Parathyroid adenoma (tissue), 2 donors: ENCODE data around the gene PTPRF.

Experiments used
- H2AFZ ChIP-seq: fragments of 300-600 bp; sonication (generic); one replicate; pipeline ENCODE4 v1.7.0; 2017; ENCODE audit warnings: antibody characterized with exemption, mild to moderate bottlenecking
- H3K27ac ChIP-seq: fragments of 300-600 bp; sonication (generic); one replicate; pipeline ENCODE4 v1.7.0; 2017
- H3K27me3 ChIP-seq: fragments of 300-600 bp; sonication (generic); one replicate; pipeline ENCODE4 v1.7.0; 2017; ENCODE audit warnings: low read length; ENCODE audit not compliant: control insufficient read depth, insufficient read depth
- H3K36me3 ChIP-seq: fragments of 300-600 bp; sonication (generic); one replicate; pipeline ENCODE4 v1.7.0; 2017; ENCODE audit warnings: low read length; ENCODE audit not compliant: control insufficient read depth, insufficient read depth
- H3K4me1 ChIP-seq: fragments of 300-600 bp; sonication (generic); one replicate; pipeline ENCODE4 v1.7.0; 2017; ENCODE audit warnings: control low read depth
- H3K4me2 ChIP-seq: fragments of 300-600 bp; sonication (generic); one replicate; pipeline ENCODE4 v1.7.0; 2017; ENCODE audit warnings: low read length
- H3K4me3 ChIP-seq: fragments of 300-600 bp; sonication (generic); one replicate; pipeline ENCODE4 v1.7.0; 2017; ENCODE audit warnings: low read depth, low read length
- H3K79me2 ChIP-seq: fragments of 300-600 bp; sonication (generic); one replicate; pipeline ENCODE4 v1.7.0; 2017; ENCODE audit warnings: control low read depth
- H3K9ac ChIP-seq: fragments of 300-600 bp; sonication (generic); one replicate; pipeline ENCODE4 v1.7.0; 2017; ENCODE audit warnings: mild to moderate bottlenecking
- H3K9me3 ChIP-seq: fragments of 300-600 bp; sonication (generic); one replicate; pipeline ENCODE4 v1.7.0; 2017; ENCODE audit warnings: low read length; ENCODE audit not compliant: control insufficient read depth
- TF ChIP-seq, protein P1 (sequence below): fragments of 300-600 bp; sonication (generic); IDR thresholded peaks from one replicate; pipeline ENCODE4 v1.7.0; 2017; ENCODE audit warnings: antibody characterized with exemption, mild to moderate bottlenecking
- donor health status: primary hyperparathyroidism.

Gene PTPRF

DNA sequence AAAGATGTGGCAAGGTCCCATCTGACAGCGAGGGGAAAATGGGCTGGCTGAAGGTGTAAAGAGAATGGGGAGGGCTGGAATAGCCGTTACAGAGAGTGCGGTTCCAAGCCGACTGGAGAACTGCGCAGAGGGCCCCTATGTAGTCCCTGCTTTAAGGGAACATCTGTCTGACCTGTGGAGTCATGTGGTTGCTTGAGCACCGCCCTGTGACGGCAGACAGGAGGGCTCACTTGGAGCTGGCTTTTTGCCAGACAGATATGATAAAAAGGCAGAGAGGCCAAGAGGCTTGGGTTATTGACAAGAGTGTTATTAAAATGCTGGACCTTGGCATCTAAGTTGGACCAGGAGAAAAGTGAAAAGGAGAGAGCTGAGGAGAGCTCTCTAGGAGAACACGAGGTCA is 5.9 kb upstream of the PTPRF start:
- no peaks in the 10 kb centered on the region for H3K36me3 ChIP-seq
- no peak overlapping the region for H3K9ac ChIP-seq
- H3K4me1 ChIP-seq: no peaks in the 10 kb centered on the region
- TF ChIP-seq, protein P1, sequence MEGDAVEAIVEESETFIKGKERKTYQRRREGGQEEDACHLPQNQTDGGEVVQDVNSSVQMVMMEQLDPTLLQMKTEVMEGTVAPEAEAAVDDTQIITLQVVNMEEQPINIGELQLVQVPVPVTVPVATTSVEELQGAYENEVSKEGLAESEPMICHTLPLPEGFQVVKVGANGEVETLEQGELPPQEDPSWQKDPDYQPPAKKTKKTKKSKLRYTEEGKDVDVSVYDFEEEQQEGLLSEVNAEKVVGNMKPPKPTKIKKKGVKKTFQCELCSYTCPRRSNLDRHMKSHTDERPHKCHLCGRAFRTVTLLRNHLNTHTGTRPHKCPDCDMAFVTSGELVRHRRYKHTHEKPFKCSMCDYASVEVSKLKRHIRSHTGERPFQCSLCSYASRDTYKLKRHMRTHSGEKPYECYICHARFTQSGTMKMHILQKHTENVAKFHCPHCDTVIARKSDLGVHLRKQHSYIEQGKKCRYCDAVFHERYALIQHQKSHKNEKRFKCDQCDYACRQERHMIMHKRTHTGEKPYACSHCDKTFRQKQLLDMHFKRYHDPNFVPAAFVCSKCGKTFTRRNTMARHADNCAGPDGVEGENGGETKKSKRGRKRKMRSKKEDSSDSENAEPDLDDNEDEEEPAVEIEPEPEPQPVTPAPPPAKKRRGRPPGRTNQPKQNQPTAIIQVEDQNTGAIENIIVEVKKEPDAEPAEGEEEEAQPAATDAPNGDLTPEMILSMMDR: no peak
- H3K27ac ChIP-seq: no peak overlapping the region
- no peak overlapping the region for H2AFZ ChIP-seq
- no peaks in the 10 kb centered on the region for H3K79me2 ChIP-seq
- H3K4me3 ChIP-seq: no peak overlapping the region
- H3K9me3 ChIP-seq: no peaks in the 10 kb centered on the region
- no peaks in the 10 kb centered on the region for H3K27me3 ChIP-seq
- no peak overlapping the region for H3K4me2 ChIP-seq

- TF ChIP-seq, protein P1: no peak
- H3K36me3 ChIP-seq: no peaks in the 10 kb centered on the region
- no peak overlapping the region for H3K4me2 ChIP-seq
- H2AFZ ChIP-seq: no peak overlapping the region
- H3K27ac ChIP-seq: no peak overlapping the region
- no peaks in the 10 kb centered on the region for H3K4me1 ChIP-seq
- H3K9me3 ChIP-seq: no peaks in the 10 kb centered on the region
- H3K4me3 ChIP-seq: no peak overlapping the region
- H3K9ac ChIP-seq: no peak overlapping the region
- H3K27me3 ChIP-seq: no peaks in the 10 kb centered on the region
- H3K79me2 ChIP-seq: no peaks in the 10 kb centered on the region
Measured at GRCh38 chr1:43526002-43526401, 4.7 kb upstream of the PTPRF start.

- Histone ChIP-seq H2AFZ (no peak overlapping the region), H3K27ac (no peak overlapping the region), H3K4me3 (no peak overlapping the region), H3K9ac (no peak overlapping the region), H3K4me2 (no peak overlapping the region), H3K27me3 (no peaks in the 10 kb centered on the region), H3K4me1 (no peaks in the 10 kb centered on the region), H3K9me3 (no peaks in the 10 kb centered on the region), H3K36me3 (no peaks in the 10 kb centered on the region), H3K79me2 (no peaks in the 10 kb centered on the region)
- TF ChIP-seq, protein P1: no peak
Measured at GRCh38 chr1:43527111-43527878, 3.4 kb upstream of the PTPRF start.

- Histone ChIP-seq H3K79me2 (no peaks in the 10 kb centered on the region), H3K9ac (no peak overlapping the region), H2AFZ (no peak overlapping the region), H3K4me1 (no peaks in the 10 kb centered on the region), H3K27ac (no peak overlapping the region), H3K9me3 (no peaks in the 10 kb centered on the region), H3K27me3 (no peaks in the 10 kb centered on the region), H3K4me2 (peak overlapping the region; percentile 36), H3K36me3 (no peaks in the 10 kb centered on the region), H3K4me3 (no peak overlapping the region)
- TF ChIP-seq, protein P1: peak; percentile 80
Measured at GRCh38 chr1:43529206-43529731, 1.4 kb upstream of the PTPRF start.
